Measurements from ENCODE around the gene CGNL1.

The CGNL1 gene

DNA sequence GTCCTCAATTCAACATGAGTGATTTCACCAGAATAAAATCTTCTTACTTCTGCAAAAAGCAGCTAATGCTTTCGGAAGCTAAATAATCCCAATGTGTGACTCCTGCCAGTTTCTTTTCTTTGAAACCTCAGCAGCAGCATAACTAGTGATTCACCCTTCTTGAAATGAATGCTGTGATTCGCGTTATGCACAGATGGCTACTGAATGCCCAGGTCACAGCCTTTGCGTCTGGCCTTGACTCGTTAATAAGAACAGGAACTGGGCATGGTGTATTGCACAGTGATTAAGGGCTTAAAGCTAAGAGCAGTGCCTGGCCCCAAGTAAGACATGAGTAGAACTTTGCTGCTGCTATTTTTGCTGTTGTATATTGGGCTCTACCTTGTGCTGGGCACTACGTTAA, 19.0 kb downstream of the CGNL1 start:
- no peak for TF ChIP-seq EZH2 (IDR thresholded peaks at IDR 0.05; ENCODE audit: borderline replicate concordance, low read depth, low read length, severe bottlenecking)
- TF ChIP-seq, protein P1, sequence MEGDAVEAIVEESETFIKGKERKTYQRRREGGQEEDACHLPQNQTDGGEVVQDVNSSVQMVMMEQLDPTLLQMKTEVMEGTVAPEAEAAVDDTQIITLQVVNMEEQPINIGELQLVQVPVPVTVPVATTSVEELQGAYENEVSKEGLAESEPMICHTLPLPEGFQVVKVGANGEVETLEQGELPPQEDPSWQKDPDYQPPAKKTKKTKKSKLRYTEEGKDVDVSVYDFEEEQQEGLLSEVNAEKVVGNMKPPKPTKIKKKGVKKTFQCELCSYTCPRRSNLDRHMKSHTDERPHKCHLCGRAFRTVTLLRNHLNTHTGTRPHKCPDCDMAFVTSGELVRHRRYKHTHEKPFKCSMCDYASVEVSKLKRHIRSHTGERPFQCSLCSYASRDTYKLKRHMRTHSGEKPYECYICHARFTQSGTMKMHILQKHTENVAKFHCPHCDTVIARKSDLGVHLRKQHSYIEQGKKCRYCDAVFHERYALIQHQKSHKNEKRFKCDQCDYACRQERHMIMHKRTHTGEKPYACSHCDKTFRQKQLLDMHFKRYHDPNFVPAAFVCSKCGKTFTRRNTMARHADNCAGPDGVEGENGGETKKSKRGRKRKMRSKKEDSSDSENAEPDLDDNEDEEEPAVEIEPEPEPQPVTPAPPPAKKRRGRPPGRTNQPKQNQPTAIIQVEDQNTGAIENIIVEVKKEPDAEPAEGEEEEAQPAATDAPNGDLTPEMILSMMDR (IDR thresholded peaks at IDR 0.05; ENCODE audit: borderline replicate concordance, extremely low read depth, low read length, poor library complexity, severe bottlenecking) = no peak
- no peak for DNase-seq
- Histone ChIP-seq H3K27ac (ENCODE audit: low read length) (no peak overlapping the region), H3K36me3 (ENCODE audit: insufficient read depth, low read length) (no peaks in the 10 kb centered on the region), H4K20me1 (ENCODE audit: insufficient read depth, low read length) (no peaks in the 10 kb centered on the region), H2AFZ (ENCODE audit: low read depth, low read length) (no peak overlapping the region), H3K79me2 (ENCODE audit: insufficient read depth, low read length) (no peaks in the 10 kb centered on the region), H3K9me3 (ENCODE audit: insufficient read depth, low read length, severe bottlenecking) (no peaks in the 10 kb centered on the region), H3K4me3 (ENCODE audit: low read depth in 1 of 2, low read length in 2 of 2) (no peak overlapping the region), H3K4me2 (ENCODE audit: insufficient read depth, low read length) (no peak overlapping the region), H3K9ac (ENCODE audit: low read depth, low read length) (no peak overlapping the region), H3K4me1 (ENCODE audit: insufficient read depth, low read length) (no peaks in the 10 kb centered on the region), H3K27me3 (ENCODE audit: insufficient read depth, low read length, poor library complexity) (peaks cover 4% of the 10 kb centered on the region)
- ATAC-seq (ENCODE audit: insufficient read depth, low read depth) = no peak

DNA sequence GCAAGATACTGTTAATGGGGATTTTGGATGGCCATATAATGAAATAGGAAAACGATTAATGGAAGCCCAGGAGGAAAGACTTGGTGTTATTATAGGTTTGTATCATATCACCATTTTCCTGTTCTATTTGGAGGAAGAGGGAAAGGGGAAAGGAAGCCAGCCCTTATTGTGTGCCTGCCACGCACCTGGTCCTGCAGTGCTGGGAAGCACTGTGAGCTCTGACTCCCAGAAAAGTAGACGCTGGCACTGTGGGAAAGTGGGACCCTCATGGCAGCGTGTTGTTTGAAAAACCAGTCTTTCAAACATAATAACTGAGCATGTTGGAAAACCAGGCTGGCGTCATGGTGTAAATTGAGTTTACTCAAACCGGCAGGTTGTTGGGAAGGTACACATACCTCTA, 22.0 kb downstream of the CGNL1 start:
- Histone ChIP-seq H3K79me2 (ENCODE audit: insufficient read depth, low read length) (no peaks in the 10 kb centered on the region), H3K4me2 (ENCODE audit: insufficient read depth, low read length) (no peak overlapping the region), H3K36me3 (ENCODE audit: insufficient read depth, low read length) (no peaks in the 10 kb centered on the region), H3K27ac (ENCODE audit: low read length) (no peak overlapping the region), H4K20me1 (ENCODE audit: insufficient read depth, low read length) (no peaks in the 10 kb centered on the region), H2AFZ (ENCODE audit: low read depth, low read length) (no peak overlapping the region), H3K4me1 (ENCODE audit: insufficient read depth, low read length) (no peaks in the 10 kb centered on the region), H3K9me3 (ENCODE audit: insufficient read depth, low read length, severe bottlenecking) (no peaks in the 10 kb centered on the region), H3K9ac (ENCODE audit: low read depth, low read length) (no peak overlapping the region), H3K27me3 (ENCODE audit: insufficient read depth, low read length, poor library complexity) (peaks cover 8% of the 10 kb centered on the region), H3K4me3 (ENCODE audit: low read depth in 1 of 2, low read length in 2 of 2) (no peak overlapping the region)
- DNase-seq (no peak), ATAC-seq (ENCODE audit: insufficient read depth, low read depth) (no peak)
- no peak for TF ChIP-seq EZH2 (IDR thresholded peaks at IDR 0.05; ENCODE audit: borderline replicate concordance, low read depth, low read length, severe bottlenecking)
- TF ChIP-seq, protein P1 (IDR thresholded peaks at IDR 0.05; ENCODE audit: borderline replicate concordance, extremely low read depth, low read length, poor library complexity, severe bottlenecking) = no peak

DNA sequence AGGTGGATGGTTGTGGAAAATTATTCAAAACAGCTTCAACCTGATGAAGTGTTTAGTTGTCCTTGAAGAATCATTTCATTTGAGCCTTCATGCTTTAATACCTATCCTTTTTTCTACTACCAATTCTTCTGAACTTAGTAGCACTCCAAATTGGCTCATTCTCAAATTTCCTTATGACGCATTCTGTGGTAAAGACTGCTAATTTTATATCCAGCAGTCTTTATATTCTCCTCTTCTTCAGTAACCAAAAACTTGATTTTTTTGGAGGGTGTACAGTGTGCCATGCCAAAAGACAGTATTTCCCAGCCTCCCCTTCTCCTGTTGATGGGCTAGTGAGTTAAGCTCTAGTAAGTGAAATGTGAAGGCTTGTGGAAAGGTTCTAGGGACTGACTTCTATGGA, 25.2 kb downstream of the CGNL1 start:
- DNase-seq (no peak), ATAC-seq (ENCODE audit: insufficient read depth, low read depth) (no peak)
- no peak overlapping the region for H3K9ac ChIP-seq (ENCODE audit: low read depth, low read length)
- no peaks in the 10 kb centered on the region for H3K36me3 ChIP-seq (ENCODE audit: insufficient read depth, low read length)
- H3K27ac ChIP-seq (ENCODE audit: low read length) = no peak overlapping the region
- H3K27me3 ChIP-seq (ENCODE audit: insufficient read depth, low read length, poor library complexity) = peaks cover 12% of the 10 kb centered on the region
- no peaks in the 10 kb centered on the region for H3K9me3 ChIP-seq (ENCODE audit: insufficient read depth, low read length, severe bottlenecking)
- H3K79me2 ChIP-seq (ENCODE audit: insufficient read depth, low read length) = no peaks in the 10 kb centered on the region
- H3K4me2 ChIP-seq (ENCODE audit: insufficient read depth, low read length) = no peak overlapping the region
- H2AFZ ChIP-seq (ENCODE audit: low read depth, low read length) = no peak overlapping the region
- H4K20me1 ChIP-seq (ENCODE audit: insufficient read depth, low read length) = no peaks in the 10 kb centered on the region
- H3K4me3 ChIP-seq (ENCODE audit: low read depth in 1 of 2, low read length in 2 of 2) = no peak overlapping the region
- TF ChIP-seq EZH2 (IDR thresholded peaks at IDR 0.05; ENCODE audit: borderline replicate concordance, low read depth, low read length, severe bottlenecking) = no peak
- TF ChIP-seq, protein P1 (IDR thresholded peaks at IDR 0.05; ENCODE audit: borderline replicate concordance, extremely low read depth, low read length, poor library complexity, severe bottlenecking) = no peak
- H3K4me1 ChIP-seq (ENCODE audit: insufficient read depth, low read length) = no peaks in the 10 kb centered on the region

DNA sequence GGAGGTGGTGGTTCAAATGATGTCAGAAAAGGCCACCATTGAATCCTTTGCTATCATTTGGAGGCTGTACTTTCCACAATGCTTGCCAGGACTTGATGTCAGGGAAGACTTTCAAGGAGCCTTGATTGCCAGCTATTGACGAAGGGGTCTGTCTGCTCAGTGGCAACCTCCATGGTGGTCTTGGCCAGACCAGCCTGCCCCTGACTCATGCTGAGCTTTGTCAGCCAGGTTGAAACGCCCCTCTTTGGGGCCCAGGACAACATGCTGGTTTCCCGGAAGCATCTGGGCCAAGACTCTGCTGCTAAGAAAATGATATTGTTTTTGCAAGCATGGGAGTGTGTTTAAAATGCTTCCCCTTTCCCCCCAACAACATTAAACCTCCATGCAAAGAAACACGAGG, 26.7 kb downstream of the CGNL1 start:
- H3K4me2 ChIP-seq (ENCODE audit: insufficient read depth, low read length) = no peak overlapping the region
- DNase-seq = no peak
- H3K4me3 ChIP-seq (ENCODE audit: low read depth in 1 of 2, low read length in 2 of 2) = no peak overlapping the region
- no peaks in the 10 kb centered on the region for H3K36me3 ChIP-seq (ENCODE audit: insufficient read depth, low read length)
- H3K9ac ChIP-seq (ENCODE audit: low read depth, low read length) = no peak overlapping the region
- TF ChIP-seq EZH2 (IDR thresholded peaks at IDR 0.05; ENCODE audit: borderline replicate concordance, low read depth, low read length, severe bottlenecking) = no peak
- TF ChIP-seq, protein P1 (IDR thresholded peaks at IDR 0.05; ENCODE audit: borderline replicate concordance, extremely low read depth, low read length, poor library complexity, severe bottlenecking) = no peak
- peaks cover 10% of the 10 kb centered on the region for H3K27me3 ChIP-seq (ENCODE audit: insufficient read depth, low read length, poor library complexity)
- no peak overlapping the region for H3K27ac ChIP-seq (ENCODE audit: low read length)
- H3K9me3 ChIP-seq (ENCODE audit: insufficient read depth, low read length, severe bottlenecking) = no peaks in the 10 kb centered on the region
- no peak for ATAC-seq (ENCODE audit: insufficient read depth, low read depth)
- H3K4me1 ChIP-seq (ENCODE audit: insufficient read depth, low read length) = no peaks in the 10 kb centered on the region
- no peaks in the 10 kb centered on the region for H4K20me1 ChIP-seq (ENCODE audit: insufficient read depth, low read length)
- no peak overlapping the region for H2AFZ ChIP-seq (ENCODE audit: low read depth, low read length)
- no peaks in the 10 kb centered on the region for H3K79me2 ChIP-seq (ENCODE audit: insufficient read depth, low read length)

Measured in DND-41 (cell line).